Endothelial cell (in vitro differentiated cells): ENCODE results near the gene DHRSX. TPM values are rescaled to one million over a fixed set of nuclear protein-coding genes. Genes with fewer than 3 reads are reported as not detected.
"Not testable (repeated sequence)": the region's sequence is repeated elsewhere in the genome, so short reads cannot be mapped to it uniquely, and the experiment has no call there.

Experiments
- DNase-seq: peaks from one replicate; pipeline ENCODE4 v3.0.0; 2021; ENCODE audit warnings: low spot score
- H3K27ac Mint-ChIP-seq: one replicate; pipeline ENCODE4 v1.8.0; 2021; ENCODE audit warnings: mixed read lengths, inconsistent platforms; ENCODE audit not compliant: unreplicated experiment
- H3K27me3 Mint-ChIP-seq: one replicate; pipeline ENCODE4 v1.8.0; 2021; ENCODE audit warnings: mild to moderate bottlenecking, moderate library complexity, mixed read lengths, inconsistent platforms; ENCODE audit not compliant: unreplicated experiment
- H3K36me3 Mint-ChIP-seq: one replicate; pipeline ENCODE4 v1.8.0; 2021; ENCODE audit warnings: mild to moderate bottlenecking, low read depth, mixed read lengths, inconsistent platforms; ENCODE audit not compliant: unreplicated experiment
- H3K4me1 Mint-ChIP-seq: one replicate; pipeline ENCODE4 v1.8.0; 2021; ENCODE audit warnings: mild to moderate bottlenecking, mixed read lengths, inconsistent platforms; ENCODE audit not compliant: unreplicated experiment
- H3K4me3 Mint-ChIP-seq: one replicate; pipeline ENCODE4 v1.8.0; 2021; ENCODE audit warnings: mild to moderate bottlenecking, mixed read lengths, inconsistent platforms; ENCODE audit not compliant: unreplicated experiment
- H3K9me3 Mint-ChIP-seq: one replicate; pipeline ENCODE4 v1.8.0; 2021; ENCODE audit warnings: mixed read lengths, inconsistent platforms; ENCODE audit not compliant: unreplicated experiment
- CTCF ChIP-seq: fragments of 200-600 bp; sonication (generic); IDR thresholded peaks from one replicate; pipeline ENCODE4 v1.5.0; 2021; ENCODE audit warnings: antibody characterized with exemption; ENCODE audit not compliant: unreplicated experiment
- total RNA-seq: library from RNA; stranded (reverse); fragmentation: NEBNext Ultra II Directional; extraction: Animal tissue kit (Norgen Biotek cat#: 25700); gene quantifications from one replicate; pipeline ENCODE4 v1.2.1, GENCODE V29; 2021; ENCODE audit not compliant: unreplicated experiment

The DHRSX gene
- total RNA-seq, 1 donor from 2014 or later, result 22.2 TPM

DNA sequence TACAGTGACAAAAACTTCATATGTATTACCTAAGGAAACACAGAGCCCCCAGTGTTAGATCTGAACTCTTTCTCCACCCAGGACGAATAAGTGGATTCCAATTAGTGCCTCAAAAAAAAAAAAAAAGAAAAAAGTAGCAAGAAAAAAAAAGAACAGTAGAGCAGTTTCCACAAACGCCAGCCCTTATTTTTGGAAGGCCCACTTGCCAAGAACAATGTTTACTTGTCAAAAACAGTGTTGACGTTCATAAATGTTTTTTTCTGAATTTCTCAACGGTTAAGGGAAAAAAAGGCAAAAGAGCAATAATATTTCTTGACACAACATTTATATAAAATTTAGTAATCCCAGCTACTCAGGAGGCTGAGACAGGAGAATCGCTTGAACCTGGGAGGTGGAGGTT, 38.7 kb downstream of the DHRSX start:
- Mint-ChIP-seq H3K9me3 (no peaks in the 10 kb centered on the region), H3K27ac (no peak overlapping the region), H3K4me3 (no peak overlapping the region), H3K27me3 (no peaks in the 10 kb centered on the region), H3K4me1 (no peaks in the 10 kb centered on the region), H3K36me3 (no peaks in the 10 kb centered on the region)
- no peak for DNase-seq
- no peak for TF ChIP-seq CTCF

GRCh38 chrX:2461711-2462016, 39.1 kb downstream of the DHRSX start:
- Mint-ChIP-seq H3K4me1 (no peaks in the 10 kb centered on the region), H3K27ac (no peak overlapping the region), H3K9me3 (no peaks in the 10 kb centered on the region), H3K4me3 (no peak overlapping the region), H3K27me3 (no peaks in the 10 kb centered on the region), H3K36me3 (no peaks in the 10 kb centered on the region)
- no peak for TF ChIP-seq CTCF
- no peak for DNase-seq

- not testable (repeated sequence) for H3K27me3 Mint-ChIP-seq, H3K27ac Mint-ChIP-seq, H3K36me3 Mint-ChIP-seq, H3K4me3 Mint-ChIP-seq, H3K9me3 Mint-ChIP-seq, H3K4me1 Mint-ChIP-seq, DNase-seq
Measured at GRCh38 chrX:2460821-2461710, 39.7 kb downstream of the DHRSX start.

GRCh38 chrX:2460048-2460447, 40.7 kb downstream of the DHRSX start:
- H3K9me3 Mint-ChIP-seq, H3K27me3 Mint-ChIP-seq, DNase-seq, H3K4me1 Mint-ChIP-seq, H3K4me3 Mint-ChIP-seq, H3K36me3 Mint-ChIP-seq, H3K27ac Mint-ChIP-seq: not testable (repeated sequence)

DNA sequence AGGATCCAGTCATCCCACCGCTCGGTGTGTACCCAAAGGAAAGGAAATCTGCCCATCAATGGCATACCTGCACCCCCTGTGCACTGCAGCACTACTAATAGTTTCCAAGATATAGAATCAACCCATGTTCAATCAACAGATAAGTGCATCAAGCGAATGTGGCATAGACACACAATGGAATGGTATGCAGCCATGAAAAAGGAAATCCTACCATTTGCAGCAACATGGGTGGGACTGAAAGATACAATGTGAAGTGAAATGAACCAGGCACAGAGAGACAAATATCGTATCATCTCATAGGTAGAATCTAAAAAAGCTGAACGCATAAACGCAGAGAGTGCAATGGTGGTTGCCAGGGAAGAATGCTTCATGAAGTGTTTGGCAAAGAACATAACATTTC, 42.5 kb downstream of the DHRSX start:
- H3K27ac Mint-ChIP-seq, result no peak overlapping the region
- no peaks in the 10 kb centered on the region for H3K4me1 Mint-ChIP-seq
- no peak for DNase-seq
- H3K36me3 Mint-ChIP-seq, result no peaks in the 10 kb centered on the region
- H3K9me3 Mint-ChIP-seq, result no peaks in the 10 kb centered on the region
- TF ChIP-seq CTCF, result no peak
- no peak overlapping the region for H3K4me3 Mint-ChIP-seq
- H3K27me3 Mint-ChIP-seq, result no peaks in the 10 kb centered on the region

DNA sequence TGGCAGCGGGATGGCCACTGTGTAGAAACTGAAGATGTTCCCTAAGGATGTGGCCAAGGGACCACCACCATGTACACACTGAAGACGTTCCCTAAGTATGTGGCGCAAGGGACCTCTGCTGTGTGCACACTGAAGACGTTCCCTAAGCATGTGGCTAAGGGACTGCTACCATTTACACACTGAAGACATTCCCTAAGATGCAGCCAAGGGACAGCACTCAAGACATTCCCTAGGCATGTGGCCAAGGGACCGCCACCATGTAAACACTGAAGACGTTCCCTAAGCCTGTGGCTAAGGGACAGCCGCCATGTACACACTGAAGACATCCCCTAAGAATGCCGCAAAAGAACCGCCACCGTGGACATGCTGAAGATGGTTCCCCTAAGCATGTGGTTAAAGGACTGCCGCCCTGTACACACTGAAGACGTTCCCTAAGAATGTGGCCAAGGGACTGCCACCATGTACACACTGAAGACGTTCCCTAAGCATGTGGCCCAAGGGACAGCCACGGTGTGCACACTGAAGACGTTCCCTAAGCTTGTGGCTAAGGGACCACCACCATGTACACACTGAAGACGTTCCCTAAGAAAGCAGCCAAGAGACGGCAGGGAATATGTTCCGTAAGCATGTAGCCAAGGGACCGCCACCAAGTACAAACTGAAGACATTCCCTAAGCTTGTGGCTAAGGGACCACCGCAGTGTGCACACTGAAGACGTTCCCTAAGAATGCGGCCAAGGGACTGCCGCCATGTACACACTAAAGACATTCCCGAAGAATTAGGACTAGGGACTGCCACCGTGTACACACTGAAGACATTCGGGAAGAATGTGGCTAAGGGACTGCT, 43.3 kb downstream of the DHRSX start:
- H3K27me3 Mint-ChIP-seq, result peaks cover 3% of the 10 kb centered on the region
- DNase-seq, result no peak
- no peak overlapping the region for H3K4me3 Mint-ChIP-seq
- no peak overlapping the region for H3K27ac Mint-ChIP-seq
- no peaks in the 10 kb centered on the region for H3K4me1 Mint-ChIP-seq
- no peak for TF ChIP-seq CTCF
- no peaks in the 10 kb centered on the region for H3K36me3 Mint-ChIP-seq
- H3K9me3 Mint-ChIP-seq, result no peaks in the 10 kb centered on the region

- H3K36me3 Mint-ChIP-seq, H3K9me3 Mint-ChIP-seq, DNase-seq, H3K27me3 Mint-ChIP-seq, H3K4me1 Mint-ChIP-seq, H3K4me3 Mint-ChIP-seq, H3K27ac Mint-ChIP-seq: not testable (repeated sequence)
Measured at GRCh38 chrX:2456091-2456490, 44.7 kb downstream of the DHRSX start.

GRCh38 chrX:2454620-2455019, 46.2 kb downstream of the DHRSX start:
- H3K4me3 Mint-ChIP-seq, DNase-seq, H3K9me3 Mint-ChIP-seq, H3K36me3 Mint-ChIP-seq, H3K27ac Mint-ChIP-seq, H3K27me3 Mint-ChIP-seq, H3K4me1 Mint-ChIP-seq: not testable (repeated sequence)
